Measurements from ENCODE around the gene CWF19L1. TPM values are rescaled to one million over a fixed set of nuclear protein-coding genes. Genes with fewer than 3 reads are reported as not detected.
A peak's percentile ranks its signal among the peaks of the same experiment; 100 is the strongest.
"Not testable (repeated sequence)": the region's sequence is repeated elsewhere in the genome, so short reads cannot be mapped to it uniquely, and the experiment has no call there.

CWF19L1 gene
- total RNA-seq, 1 donor = 26.1 TPM

- H3K79me2 ChIP-seq (ENCODE audit: insufficient read depth, low read length) = no peaks in the 10 kb centered on the region
- H3K4me1 ChIP-seq (ENCODE audit: insufficient read depth, low read length) = peaks cover 6% of the 10 kb centered on the region
- H3K27me3 ChIP-seq (ENCODE audit: insufficient read depth, low read length) = peaks cover 41% of the 10 kb centered on the region
- no peak for TF ChIP-seq CTCF (IDR thresholded peaks at IDR 0.05; ENCODE audit: extremely low read depth, low read depth, low read length)
- H3K27ac ChIP-seq (ENCODE audit: low read depth, low read length) = no peak overlapping the region
- no peak overlapping the region for H3K4me3 ChIP-seq (ENCODE audit: insufficient read depth, low read length)
- H3K9me3 ChIP-seq (ENCODE audit: low read depth, low read length) = no peaks in the 10 kb centered on the region
- no peaks in the 10 kb centered on the region for H4K20me1 ChIP-seq (ENCODE audit: insufficient read depth, low read length)
- no peaks in the 10 kb centered on the region for H3K36me3 ChIP-seq (ENCODE audit: insufficient read depth, low read length)
- no peak overlapping the region for H2AFZ ChIP-seq (ENCODE audit: low read length)
- no peak for DNase-seq (ENCODE audit: insufficient read length, low spot score, missing footprints)
- H3K4me2 ChIP-seq (ENCODE audit: insufficient read depth, low read length) = no peak overlapping the region
Observed at GRCh38 chr10:100306861-100307260, 39.4 kb upstream of the CWF19L1 start.

- no peaks in the 10 kb centered on the region for H3K9me3 ChIP-seq (ENCODE audit: low read depth, low read length)
- no peaks in the 10 kb centered on the region for H3K79me2 ChIP-seq (ENCODE audit: insufficient read depth, low read length)
- peaks cover 6% of the 10 kb centered on the region for H3K4me1 ChIP-seq (ENCODE audit: insufficient read depth, low read length)
- no peak overlapping the region for H3K27ac ChIP-seq (ENCODE audit: low read depth, low read length)
- peaks cover 28% of the 10 kb centered on the region for H3K27me3 ChIP-seq (ENCODE audit: insufficient read depth, low read length)
- H2AFZ ChIP-seq (ENCODE audit: low read length) = no peak overlapping the region
- no peaks in the 10 kb centered on the region for H3K36me3 ChIP-seq (ENCODE audit: insufficient read depth, low read length)
- DNase-seq (ENCODE audit: insufficient read length, low spot score, missing footprints) = no peak
- no peak for TF ChIP-seq CTCF (IDR thresholded peaks at IDR 0.05; ENCODE audit: extremely low read depth, low read depth, low read length)
- H3K4me3 ChIP-seq (ENCODE audit: insufficient read depth, low read length) = no peak overlapping the region
- no peak overlapping the region for H3K4me2 ChIP-seq (ENCODE audit: insufficient read depth, low read length)
- no peaks in the 10 kb centered on the region for H4K20me1 ChIP-seq (ENCODE audit: insufficient read depth, low read length)
Observed at GRCh38 chr10:100304414-100304813, 37.0 kb upstream of the CWF19L1 start.

GRCh38 chr10:100303724-100304319 lies 36.4 kb upstream of the CWF19L1 start:
- Histone ChIP-seq H4K20me1 (ENCODE audit: insufficient read depth, low read length) (no peaks in the 10 kb centered on the region), H2AFZ (ENCODE audit: low read length) (no peak overlapping the region), H3K27me3 (ENCODE audit: insufficient read depth, low read length) (peaks cover 29% of the 10 kb centered on the region), H3K36me3 (ENCODE audit: insufficient read depth, low read length) (no peaks in the 10 kb centered on the region), H3K9me3 (ENCODE audit: low read depth, low read length) (no peaks in the 10 kb centered on the region), H3K4me2 (ENCODE audit: insufficient read depth, low read length) (no peak overlapping the region), H3K27ac (ENCODE audit: low read depth, low read length) (no peak overlapping the region), H3K4me1 (ENCODE audit: insufficient read depth, low read length) (peaks cover 6% of the 10 kb centered on the region), H3K4me3 (ENCODE audit: insufficient read depth, low read length) (no peak overlapping the region), H3K79me2 (ENCODE audit: insufficient read depth, low read length) (no peaks in the 10 kb centered on the region)
- TF ChIP-seq CTCF (IDR thresholded peaks at IDR 0.05; ENCODE audit: extremely low read depth, low read depth, low read length) = peak; percentile 70
- DNase-seq (ENCODE audit: insufficient read length, low spot score, missing footprints) = no peak

GRCh38 chr10:100301123-100301522 lies 33.7 kb upstream of the CWF19L1 start:
- not testable (repeated sequence) for H2AFZ ChIP-seq (ENCODE audit: low read length); H3K79me2 ChIP-seq (ENCODE audit: insufficient read depth, low read length); H3K27ac ChIP-seq (ENCODE audit: low read depth, low read length); H3K4me2 ChIP-seq (ENCODE audit: insufficient read depth, low read length); H3K36me3 ChIP-seq (ENCODE audit: insufficient read depth, low read length); H3K9me3 ChIP-seq (ENCODE audit: low read depth, low read length); H3K4me3 ChIP-seq (ENCODE audit: insufficient read depth, low read length); H4K20me1 ChIP-seq (ENCODE audit: insufficient read depth, low read length); DNase-seq (ENCODE audit: insufficient read length, low spot score, missing footprints); H3K4me1 ChIP-seq (ENCODE audit: insufficient read depth, low read length)
- peaks cover 46% of the 10 kb centered on the region for H3K27me3 ChIP-seq (ENCODE audit: insufficient read depth, low read length)

Measured in osteoblast (primary cell).